Measurements from ENCODE around the gene IL1F10. TPM values are rescaled to one million over a fixed set of nuclear protein-coding genes. Genes with fewer than 3 reads are reported as not detected.

Gene IL1F10
- total RNA-seq, 1 experiment from 2014 or later, result not detected

DNA sequence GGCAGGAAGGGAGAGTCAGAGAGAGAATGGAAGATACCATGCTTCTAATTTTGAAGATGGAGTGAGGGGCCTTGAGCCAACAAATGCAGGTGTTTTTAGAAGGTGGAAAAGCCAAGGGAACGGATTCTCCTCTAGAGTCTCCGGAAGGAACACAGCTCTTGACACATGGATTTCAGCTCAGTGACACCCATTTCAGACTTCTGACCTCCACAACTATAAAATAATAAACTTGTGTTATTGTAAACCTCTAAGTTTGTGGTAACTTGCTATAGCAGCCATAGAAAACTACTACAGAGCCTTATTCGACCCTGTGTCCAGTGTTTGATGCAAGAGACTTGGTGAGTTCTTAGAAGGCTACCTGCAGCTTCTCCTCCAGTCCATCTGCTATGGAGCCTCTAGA, 7.8 kb downstream of the IL1F10 start:
- no peaks in the 10 kb centered on the region for H3K23me2 ChIP-seq (ENCODE audit: insufficient read length, low read depth, low read length, poor library complexity, severe bottlenecking)
- H2BK120ac ChIP-seq (ENCODE audit: low read depth, low read length, poor library complexity, severe bottlenecking), result no peak overlapping the region
- H3K4me1 ChIP-seq (ENCODE audit: insufficient read depth, low read length), result no peaks in the 10 kb centered on the region
- no peak for DNase-seq
- no peak overlapping the region for H3K14ac ChIP-seq (ENCODE audit: insufficient read depth, low read length)
- H2AK5ac ChIP-seq (ENCODE audit: insufficient read length, low read length), result no peak overlapping the region
- no peaks in the 10 kb centered on the region for H3K27me3 ChIP-seq (ENCODE audit: insufficient read depth, low read length)
- no peaks in the 10 kb centered on the region for H3K9me3 ChIP-seq (ENCODE audit: control insufficient read depth, low read depth, low read length)
- H3K27me3 Mint-ChIP-seq (ENCODE audit: low read depth), result peaks cover 41% of the 10 kb centered on the region
- no peaks in the 10 kb centered on the region for H4K20me1 ChIP-seq (ENCODE audit: control insufficient read depth, insufficient read depth, insufficient read length)
- H3K79me2 ChIP-seq (ENCODE audit: insufficient read depth, low read length), result no peaks in the 10 kb centered on the region
- H3K4me3 Mint-ChIP-seq, result no peak overlapping the region
- no peak overlapping the region for H2BK5ac ChIP-seq (ENCODE audit: insufficient read length, low read length)
- H3K9ac ChIP-seq (ENCODE audit: extremely low read depth, insufficient read length, low read length), result no peak overlapping the region
- H2BK15ac ChIP-seq (ENCODE audit: low read depth, low read length), result no peak overlapping the region
- no peak overlapping the region for H3K27ac ChIP-seq (ENCODE audit: insufficient read length, low read depth, low read length)
- no peak overlapping the region for H3K18ac ChIP-seq (ENCODE audit: insufficient read length, low read depth, low read length)
- H3K27ac Mint-ChIP-seq, result no peak overlapping the region
- H3K36me3 Mint-ChIP-seq (ENCODE audit: insufficient read depth in 1 of 3, low read depth in 3 of 3), result no peaks in the 10 kb centered on the region
- H2AFZ ChIP-seq (ENCODE audit: low read length), result no peak overlapping the region
- no CpG with 5 or more reads among the region's 3 CpGs for WGBS (ENCODE audit: extremely low coverage, insufficient read length, low lambda C conversion rate)
- H3K4ac ChIP-seq (ENCODE audit: low read depth, low read length), result no peak overlapping the region
- H3T11ph ChIP-seq (ENCODE audit: low read length), result no peak overlapping the region
- no peak overlapping the region for H2BK12ac ChIP-seq (ENCODE audit: insufficient read length, low read depth, low read length)
- H3K56ac ChIP-seq (ENCODE audit: insufficient read length, low read depth, low read length), result no peak overlapping the region
- no peak overlapping the region for H2BK20ac ChIP-seq (ENCODE audit: low read depth, low read length, poor library complexity, severe bottlenecking)
- H4K5ac ChIP-seq (ENCODE audit: insufficient read length, low read depth, low read length), result no peak overlapping the region
- H4K91ac ChIP-seq (ENCODE audit: insufficient read length, low read depth, low read length), result no peak overlapping the region
- H3K9me3 Mint-ChIP-seq, result peaks cover 0 to 7% of the 10 kb centered on the region in 2 experiments; a peak in 2 of 5 replicates
- H3K4me1 Mint-ChIP-seq, result peaks cover 5 to 9% of the 10 kb centered on the region in 2 experiments
- H3K23ac ChIP-seq (ENCODE audit: insufficient read length, low read depth, low read length), result no peak overlapping the region
- no peak overlapping the region for H4K8ac ChIP-seq (replicated peaks; ENCODE audit: insufficient read length, low read depth, low read length)
- TF ChIP-seq, protein P1, sequence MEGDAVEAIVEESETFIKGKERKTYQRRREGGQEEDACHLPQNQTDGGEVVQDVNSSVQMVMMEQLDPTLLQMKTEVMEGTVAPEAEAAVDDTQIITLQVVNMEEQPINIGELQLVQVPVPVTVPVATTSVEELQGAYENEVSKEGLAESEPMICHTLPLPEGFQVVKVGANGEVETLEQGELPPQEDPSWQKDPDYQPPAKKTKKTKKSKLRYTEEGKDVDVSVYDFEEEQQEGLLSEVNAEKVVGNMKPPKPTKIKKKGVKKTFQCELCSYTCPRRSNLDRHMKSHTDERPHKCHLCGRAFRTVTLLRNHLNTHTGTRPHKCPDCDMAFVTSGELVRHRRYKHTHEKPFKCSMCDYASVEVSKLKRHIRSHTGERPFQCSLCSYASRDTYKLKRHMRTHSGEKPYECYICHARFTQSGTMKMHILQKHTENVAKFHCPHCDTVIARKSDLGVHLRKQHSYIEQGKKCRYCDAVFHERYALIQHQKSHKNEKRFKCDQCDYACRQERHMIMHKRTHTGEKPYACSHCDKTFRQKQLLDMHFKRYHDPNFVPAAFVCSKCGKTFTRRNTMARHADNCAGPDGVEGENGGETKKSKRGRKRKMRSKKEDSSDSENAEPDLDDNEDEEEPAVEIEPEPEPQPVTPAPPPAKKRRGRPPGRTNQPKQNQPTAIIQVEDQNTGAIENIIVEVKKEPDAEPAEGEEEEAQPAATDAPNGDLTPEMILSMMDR (conservative IDR thresholded peaks at IDR 0.05), result no peak
- no peak overlapping the region for H3K4me2 ChIP-seq (ENCODE audit: insufficient read depth, insufficient read length, low read length)
- no peaks in the 10 kb centered on the region for H3K79me1 ChIP-seq (ENCODE audit: insufficient read depth, low read depth, low read length, poor library complexity, severe bottlenecking)
